Neural cell (in vitro differentiated cells): ENCODE results near the gene NT5C.

ENCODE experiments used
- CTCF ChIP-seq: fragments of 450-650 bp; IDR thresholded peaks from 2 replicates; pipeline ENCODE4 v1.5.1; 2014; ENCODE audit warnings: antibody characterized with exemption, mild to moderate bottlenecking, moderate library complexity; ENCODE audit not compliant: poor library complexity, severe bottlenecking
- EP300 ChIP-seq: fragments of 450-650 bp; conservative IDR thresholded peaks from 2 replicates; pipeline ENCODE4 v1.6.1; 2014; ENCODE audit warnings: antibody characterized with exemption, mild to moderate bottlenecking, moderate library complexity; ENCODE audit not compliant: poor library complexity, severe bottlenecking
- POLR2AphosphoS5 ChIP-seq: IDR thresholded peaks from 2 replicates; pipeline ENCODE4 v1.6.1; 2012
- REST ChIP-seq: IDR thresholded peaks from 2 replicates; pipeline ENCODE4 v1.6.1; 2012; ENCODE audit warnings: borderline replicate concordance

DNA sequence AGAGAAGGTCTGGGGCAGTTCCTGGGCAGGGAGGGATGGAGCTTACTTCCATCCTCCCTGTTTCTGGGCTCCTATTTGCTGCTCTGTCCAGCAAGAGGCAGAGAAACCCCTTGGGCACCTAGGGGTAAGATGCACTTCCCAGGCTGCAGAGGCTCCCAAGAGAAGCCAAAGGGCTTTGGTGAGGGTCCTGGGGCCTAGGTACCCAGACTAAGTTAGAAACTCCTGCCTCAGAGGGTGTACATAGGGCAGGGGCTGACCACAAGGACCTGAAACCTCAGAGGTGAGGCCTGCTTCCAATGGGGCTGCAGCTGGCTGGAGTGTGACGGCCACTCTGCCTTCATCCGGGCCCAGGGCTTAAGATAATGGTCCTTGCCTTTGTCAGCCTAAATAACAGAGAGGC is 23.3 kb downstream of the NT5C start:
- TF ChIP-seq POLR2AphosphoS5, result no peak
- no peak for TF ChIP-seq CTCF
- TF ChIP-seq EP300, result no peak
- no peak for TF ChIP-seq REST
